GM21528 (cell line): Measurements from ENCODE around the gene RAVER1.
"Not testable (repeated sequence)": the region's sequence is repeated elsewhere in the genome, so short reads cannot be mapped to it uniquely, and the experiment has no call there.

ENCODE experiments used
- ATAC-seq: cut with Tn5 transposase; IDR thresholded peaks from one replicate; pipeline ENCODE4 v1.9.1; 2021; ENCODE audit warnings: mild to moderate bottlenecking, moderate library complexity; ENCODE audit not compliant: unreplicated experiment, low FRiP score

The RAVER1 gene, protein sequence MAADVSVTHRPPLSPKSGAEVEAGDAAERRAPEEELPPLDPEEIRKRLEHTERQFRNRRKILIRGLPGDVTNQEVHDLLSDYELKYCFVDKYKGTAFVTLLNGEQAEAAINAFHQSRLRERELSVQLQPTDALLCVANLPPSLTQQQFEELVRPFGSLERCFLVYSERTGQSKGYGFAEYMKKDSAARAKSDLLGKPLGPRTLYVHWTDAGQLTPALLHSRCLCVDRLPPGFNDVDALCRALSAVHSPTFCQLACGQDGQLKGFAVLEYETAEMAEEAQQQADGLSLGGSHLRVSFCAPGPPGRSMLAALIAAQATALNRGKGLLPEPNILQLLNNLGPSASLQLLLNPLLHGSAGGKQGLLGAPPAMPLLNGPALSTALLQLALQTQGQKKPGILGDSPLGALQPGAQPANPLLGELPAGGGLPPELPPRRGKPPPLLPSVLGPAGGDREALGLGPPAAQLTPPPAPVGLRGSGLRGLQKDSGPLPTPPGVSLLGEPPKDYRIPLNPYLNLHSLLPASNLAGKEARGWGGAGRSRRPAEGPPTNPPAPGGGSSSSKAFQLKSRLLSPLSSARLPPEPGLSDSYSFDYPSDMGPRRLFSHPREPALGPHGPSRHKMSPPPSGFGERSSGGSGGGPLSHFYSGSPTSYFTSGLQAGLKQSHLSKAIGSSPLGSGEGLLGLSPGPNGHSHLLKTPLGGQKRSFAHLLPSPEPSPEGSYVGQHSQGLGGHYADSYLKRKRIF

DNA sequence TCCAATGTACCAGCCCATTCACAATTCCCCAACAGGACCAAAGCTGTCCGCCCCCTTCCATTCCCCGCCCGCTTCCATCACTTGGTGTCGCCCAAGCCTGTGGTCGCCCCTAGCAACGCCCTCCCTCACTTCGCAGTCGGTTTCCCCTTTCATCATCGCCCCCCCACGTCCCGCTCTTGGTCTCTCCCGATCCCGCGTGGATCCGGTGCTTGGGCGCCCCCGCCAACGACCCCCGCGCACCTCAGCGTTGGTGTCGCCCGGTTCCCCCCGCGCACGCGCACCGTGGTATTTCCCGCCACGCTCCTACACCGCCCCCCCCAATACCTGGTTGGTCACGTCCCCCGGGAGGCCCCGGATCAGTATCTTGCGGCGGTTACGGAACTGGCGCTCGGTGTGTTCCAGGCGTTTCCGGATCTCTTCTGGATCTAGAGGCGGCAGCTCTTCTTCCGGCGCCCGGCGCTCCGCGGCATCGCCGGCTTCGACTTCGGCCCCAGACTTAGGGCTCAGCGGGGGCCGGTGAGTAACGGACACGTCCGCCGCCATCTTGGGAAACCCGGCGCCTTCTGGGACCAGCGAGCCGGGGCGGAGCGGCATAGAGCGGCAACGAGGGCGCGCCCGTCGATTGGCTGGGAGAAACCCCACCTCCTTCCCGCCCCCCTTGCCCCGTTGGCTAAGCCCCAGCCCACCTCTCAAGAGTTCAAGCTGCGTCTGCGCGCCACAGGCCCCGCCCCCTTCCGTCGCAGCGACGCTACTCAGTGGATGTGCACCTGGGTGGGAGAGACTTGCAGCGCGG is at the start of gene RAVER1:
Gene RAVER1 (minus strand): TSS at position 565 of the 793 bp plus-strand sequence. CDS start 22 bp downstream, at position 543.
- peak; percentile 80 for ATAC-seq

DNA sequence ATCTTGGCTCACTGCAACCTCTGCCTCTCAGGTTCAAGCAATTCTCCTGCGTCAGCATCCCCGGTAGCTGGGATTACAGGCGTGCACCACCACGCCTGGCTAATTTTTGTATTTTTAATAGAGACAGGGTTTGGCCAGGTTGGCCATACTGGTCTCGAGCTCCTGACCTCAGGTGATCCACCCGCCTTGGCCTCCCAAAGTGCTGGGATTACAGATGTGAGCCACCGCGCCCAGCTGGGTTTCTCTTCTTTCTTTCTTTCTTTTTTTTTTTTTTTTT is 49.8 kb upstream of the RAVER1 start:
- ATAC-seq, result not testable (repeated sequence)

DNA sequence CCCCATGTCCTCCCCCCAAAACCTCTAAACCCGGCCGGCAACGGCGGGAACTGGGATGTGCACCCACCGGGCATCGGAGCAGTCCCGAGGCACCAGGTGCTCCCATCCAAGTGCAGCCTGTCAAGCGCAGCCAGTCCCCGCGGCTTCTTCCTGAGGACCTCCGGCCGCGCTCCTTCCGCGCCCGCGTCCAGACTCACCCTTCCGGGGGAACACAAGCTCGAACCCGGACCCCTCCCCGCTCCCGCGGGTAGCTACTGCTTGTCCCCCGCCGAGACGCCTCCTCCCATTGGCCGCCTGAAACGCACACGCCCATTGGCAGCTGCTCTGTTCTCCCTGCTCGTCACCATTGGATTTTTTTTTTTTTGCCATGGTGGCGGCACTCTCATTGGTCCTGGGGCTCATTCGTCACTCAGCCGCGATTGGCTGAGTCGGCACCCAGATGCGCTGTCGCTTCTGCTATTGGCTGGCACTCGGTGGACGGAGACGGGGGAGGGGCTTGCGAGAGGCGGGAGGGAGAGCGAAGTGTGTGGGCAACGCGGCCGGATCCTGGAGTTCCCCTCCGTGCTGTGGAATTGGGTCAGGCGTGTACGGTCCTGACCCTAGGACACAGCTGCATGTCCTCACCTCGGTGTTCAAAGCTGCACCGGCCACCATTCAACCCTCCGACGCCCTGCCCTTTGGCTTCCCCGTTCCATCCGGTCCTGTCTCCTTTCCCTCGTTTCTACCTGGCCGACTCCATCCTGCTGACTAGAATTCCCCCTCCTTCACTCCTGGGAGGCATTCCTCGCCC is 47.2 kb upstream of the RAVER1 start, which contains the start of gene TYK2:
Gene TYK2 (minus strand): TSS at position 260 of the 790 bp plus-strand sequence. CDS start 2,166 bp downstream, outside the sequence.
- ATAC-seq, result peak; percentile 89

DNA sequence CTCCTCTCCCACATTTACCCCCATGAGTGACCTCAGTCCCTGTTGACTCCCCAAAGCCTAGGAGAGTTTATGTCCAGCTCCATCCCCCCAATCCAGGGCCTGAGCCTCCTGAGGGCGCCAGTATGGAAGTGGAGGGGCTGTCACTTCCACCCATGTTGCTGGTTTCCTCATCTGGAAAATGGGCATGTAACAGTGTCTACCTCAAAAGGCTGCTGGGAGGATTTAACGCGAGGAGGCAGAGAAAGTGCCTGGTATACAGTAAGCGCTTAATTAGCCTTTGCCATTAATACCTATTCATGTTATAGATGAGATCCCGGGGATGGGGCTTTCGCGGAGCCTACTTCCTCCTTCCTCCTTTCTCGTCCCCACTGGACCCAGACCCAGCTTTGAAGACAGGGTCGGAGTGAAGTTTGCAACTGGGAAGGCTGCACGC is 46.6 kb upstream of the RAVER1 start:
- no peak for ATAC-seq

DNA sequence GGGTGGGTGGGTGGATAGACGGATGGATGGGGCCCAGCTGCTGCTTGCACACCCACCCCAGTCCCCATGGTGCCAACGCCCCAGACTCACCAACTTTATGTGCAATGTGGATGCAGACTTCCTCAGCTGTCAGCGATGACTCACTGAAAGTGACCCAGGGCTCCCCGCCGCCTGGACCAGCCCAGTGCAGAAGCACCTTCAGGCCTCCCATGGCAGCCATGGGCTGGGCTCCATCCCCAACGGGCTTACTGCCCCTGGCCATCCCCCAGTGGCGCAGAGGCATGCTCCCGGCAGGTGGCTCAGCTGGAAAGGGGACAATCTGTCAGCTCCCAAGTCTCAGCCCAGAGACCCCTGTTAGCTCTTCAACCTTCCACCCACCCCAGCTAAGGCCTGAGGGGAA is 44.8 kb upstream of the RAVER1 start:
- no peak for ATAC-seq

DNA sequence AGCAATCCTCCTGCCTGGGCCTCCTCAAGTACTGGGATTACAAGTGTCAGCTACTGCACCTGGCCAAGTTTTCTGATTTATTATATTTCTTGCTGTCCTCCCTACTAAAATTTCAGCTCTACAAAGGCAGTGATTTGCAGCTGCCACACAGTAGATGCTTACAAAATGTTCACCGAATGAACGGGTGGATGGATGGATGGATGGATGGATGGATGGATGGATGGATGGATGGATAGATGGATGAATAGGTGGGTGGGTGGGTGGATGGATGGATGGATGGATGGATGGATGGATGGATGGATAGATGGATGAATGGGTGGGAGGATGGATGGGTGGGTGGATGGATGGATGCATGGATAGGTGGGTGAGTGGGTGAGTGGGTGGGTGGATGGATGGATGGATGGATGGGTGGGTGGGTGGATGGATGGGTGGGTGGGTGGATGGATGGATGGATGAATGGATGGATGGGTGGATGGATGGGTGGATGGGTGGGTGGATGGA is 43.9 kb upstream of the RAVER1 start:
- not testable (repeated sequence) for ATAC-seq

DNA sequence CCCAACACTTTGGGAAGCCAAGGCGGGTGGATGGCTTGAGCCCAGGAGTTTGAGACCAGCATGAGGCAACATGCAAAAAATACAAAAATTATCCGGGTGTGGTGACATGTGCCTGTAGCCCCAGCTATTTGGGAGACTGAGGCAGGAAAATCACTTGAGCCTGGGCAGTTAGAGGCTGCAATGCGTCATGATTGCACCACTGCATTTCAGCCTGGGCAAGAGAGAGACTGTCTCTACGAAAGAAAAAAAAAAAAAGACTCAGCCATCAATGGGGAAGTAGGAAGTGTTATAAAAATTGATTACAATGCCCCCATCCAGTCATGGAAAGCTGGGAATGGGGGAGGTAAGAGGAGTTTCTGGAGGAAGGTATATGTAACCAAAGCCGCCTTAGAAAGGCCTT is 41.6 kb upstream of the RAVER1 start:
- ATAC-seq, result no peak

DNA sequence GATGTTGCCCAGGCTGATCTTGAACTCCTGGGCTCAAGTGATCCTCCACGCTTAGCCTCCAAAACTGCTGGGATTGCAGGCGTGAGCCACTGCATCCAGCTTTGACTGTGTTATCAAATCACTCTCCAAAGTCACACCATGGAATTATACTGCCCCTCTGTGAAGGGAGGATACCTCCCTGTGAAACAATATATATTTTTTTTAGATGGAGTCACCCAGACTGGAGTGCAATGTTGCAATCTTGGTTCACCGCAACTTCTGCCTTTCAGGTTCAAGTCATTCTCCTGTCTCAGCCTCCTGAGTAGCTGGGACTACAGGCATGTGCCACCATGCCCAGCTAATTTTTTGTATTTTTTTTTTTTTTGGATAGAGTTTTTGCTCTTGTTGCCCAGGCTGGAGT is 39.4 kb upstream of the RAVER1 start:
- no peak for ATAC-seq

DNA sequence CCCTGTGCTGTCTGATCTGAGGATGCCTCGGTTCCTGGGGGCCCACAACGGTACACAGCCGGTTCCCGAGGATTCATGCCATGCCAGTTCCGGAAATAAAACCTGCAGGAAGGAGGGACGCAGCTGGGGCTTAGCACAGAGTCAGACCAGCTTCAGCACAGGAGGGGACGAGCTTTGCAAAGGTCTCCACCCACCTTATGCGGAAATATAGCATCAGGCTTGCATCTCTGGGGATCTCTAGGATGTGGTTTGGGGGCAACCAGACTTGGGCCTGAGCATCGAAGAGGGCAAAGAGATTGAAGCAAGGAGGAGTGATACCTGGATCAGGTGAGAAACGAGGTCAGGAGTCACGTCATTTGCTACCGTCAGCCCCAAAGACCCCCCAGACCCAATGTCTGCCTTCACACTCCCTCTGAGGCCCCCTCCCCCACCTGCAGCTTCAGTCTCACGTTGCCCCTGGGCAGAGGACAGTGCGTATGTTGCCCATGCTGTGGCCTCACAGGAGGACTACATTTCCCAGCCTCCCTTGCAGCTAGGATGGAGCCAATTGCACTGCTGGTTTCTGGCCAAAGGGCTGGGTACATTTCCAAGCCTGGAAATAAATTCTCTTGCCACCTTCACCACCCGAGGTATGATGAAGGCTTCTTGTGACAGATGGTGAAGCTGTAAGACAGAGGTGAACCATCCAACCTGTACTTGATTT is 34.9 kb upstream of the RAVER1 start:
- ATAC-seq, result no peak

DNA sequence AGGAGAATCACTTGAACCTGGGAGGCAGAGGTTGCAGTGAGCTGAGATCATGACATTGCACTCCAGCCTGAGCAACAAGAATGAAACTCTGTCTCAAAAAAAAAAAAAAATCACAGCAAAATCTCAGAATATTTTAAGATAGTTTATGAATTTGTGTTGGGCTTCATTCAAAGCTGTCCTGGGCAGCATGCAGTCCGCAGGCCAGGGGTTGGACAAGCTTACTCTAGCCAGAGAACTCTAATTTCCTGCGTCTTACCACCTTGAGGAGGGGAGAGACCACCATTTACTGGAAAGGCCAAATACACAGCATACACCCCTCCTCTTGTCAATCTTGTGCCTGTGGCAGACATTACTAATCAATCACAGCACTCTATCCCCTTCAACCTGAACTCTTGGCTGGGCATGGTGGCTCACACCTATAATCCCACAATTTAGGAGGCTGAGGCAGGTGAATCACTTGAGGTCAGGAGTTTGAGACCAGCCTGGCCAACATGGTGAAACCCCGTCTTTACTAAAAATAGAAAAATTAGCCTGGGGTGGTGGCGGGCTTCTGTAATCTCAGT is 33.7 kb upstream of the RAVER1 start:
- not testable (repeated sequence) for ATAC-seq

DNA sequence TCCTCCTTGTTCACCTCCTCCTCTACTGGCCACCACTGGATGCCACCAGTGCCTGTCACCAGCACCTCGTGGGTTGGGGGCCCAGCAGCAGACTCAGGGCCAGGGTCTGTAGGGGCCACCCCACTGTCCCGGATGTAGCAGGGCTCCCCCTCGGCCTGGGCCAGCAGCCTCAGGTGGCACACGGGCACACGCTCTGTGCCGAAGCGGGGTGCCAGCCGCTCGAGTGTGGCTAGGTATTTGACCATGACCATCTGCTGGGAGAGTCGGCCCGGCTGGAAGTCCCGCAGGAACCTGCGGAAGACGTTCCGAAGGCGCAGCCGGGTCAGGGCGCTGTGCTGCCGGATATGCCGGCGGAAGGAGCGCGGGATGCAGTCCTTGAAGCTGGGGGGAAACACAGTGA is 32.2 kb upstream of the RAVER1 start:
- ATAC-seq, result no peak

DNA sequence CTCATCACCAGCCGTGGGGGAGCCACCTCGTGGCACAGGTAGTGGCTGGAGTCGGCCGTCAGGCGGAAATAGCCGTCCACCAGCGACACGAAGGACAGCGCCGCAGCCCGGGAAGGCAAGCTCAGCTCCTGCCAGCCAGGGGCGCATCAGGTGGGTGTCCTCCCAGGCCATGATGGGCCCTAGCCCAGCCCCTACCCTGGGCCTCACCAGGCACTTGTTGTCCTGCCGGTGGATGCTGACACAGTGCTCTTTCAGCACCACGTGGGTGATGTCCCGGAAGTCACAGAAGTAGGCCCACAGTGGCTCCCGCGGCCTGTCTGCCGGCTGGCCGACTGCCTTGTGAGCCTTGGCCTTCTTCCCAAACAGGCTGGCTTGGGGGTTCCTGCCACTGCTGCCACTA is 31.3 kb upstream of the RAVER1 start:
- ATAC-seq, result no peak

DNA sequence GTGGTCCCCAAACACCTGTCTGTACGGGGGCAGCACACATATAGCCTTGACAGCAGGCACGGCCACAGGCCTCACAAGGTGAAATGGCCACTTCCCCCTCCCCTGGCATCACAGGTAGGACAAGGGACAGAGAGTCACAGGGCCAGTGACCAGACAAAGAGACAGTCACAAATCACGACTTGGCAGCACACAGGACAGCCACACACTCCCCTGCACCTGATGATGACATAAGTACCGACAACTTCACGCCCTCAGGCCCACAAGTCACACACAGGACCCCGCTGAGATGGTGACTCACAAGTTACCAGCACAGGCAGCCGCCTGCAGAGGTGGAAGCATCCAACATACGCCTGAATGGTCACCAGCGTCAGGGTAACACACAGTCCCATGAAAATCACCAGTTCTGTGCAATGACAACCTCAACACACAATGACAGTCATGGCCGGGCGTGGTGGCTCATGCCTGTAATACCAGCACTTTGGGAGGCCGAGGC is 30.5 kb upstream of the RAVER1 start:
- ATAC-seq, result no peak

DNA sequence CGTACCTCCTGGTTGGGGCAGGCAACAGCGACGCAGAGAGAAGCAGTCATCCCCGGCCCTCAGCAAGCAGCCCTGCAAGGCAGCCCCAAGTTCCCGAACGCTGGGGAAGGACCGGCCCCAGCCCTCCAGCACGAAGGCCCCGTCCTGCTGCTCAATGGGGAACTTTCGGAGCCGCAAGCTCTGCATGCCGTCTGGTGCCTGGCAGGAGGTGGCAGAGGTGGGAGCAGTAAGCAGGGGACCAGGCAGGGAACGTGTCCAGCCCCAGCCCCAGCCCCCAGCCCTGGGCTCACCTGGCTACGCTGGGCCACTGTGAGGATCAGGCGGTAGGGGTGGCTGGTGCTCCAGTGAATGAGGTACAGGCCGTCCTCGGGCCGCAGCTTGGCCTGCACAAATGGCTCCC is 28.9 kb upstream of the RAVER1 start:
- ATAC-seq, result no peak

DNA sequence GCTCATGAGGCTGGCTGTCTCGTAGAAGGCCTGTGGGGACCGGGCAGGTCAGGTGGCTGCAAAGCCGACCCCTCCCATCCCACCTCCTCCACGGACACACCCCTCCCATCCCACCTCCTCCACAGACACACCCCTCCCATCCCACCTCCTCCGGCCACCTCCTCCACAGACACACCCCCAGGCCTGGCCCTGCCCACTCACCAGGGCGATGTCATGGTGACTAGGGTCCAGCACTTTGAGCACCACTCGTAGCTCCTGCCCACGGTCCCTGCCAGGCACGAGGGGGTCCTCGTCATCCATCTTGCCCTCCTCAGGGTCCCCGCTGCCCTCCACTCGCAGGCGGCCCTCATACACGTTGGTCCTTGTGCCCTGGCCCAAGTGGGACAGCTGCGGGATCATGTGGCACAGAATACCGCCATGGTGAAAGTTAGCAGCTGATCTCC is 28.3 kb upstream of the RAVER1 start:
- ATAC-seq, result no peak

DNA sequence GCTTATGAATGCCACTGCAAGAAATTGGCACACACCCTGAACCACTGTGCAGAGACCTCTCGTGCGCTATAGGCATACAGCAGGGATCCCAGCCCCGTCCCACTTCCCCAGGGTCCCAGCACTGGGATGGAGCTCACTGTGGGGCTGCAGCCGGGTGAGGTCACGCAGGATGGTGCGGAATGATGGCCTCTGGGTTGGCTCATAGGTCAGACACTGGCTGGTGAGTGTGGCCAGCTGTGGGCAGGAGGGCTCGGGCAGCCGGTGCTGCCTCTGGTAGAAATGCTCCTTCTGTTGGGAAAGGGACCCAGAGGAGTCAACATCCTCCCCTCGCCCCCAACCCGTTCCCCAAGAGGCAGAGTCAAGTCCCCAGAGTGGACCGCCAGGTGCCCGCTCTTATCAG is 23.1 kb upstream of the RAVER1 start:
- ATAC-seq, result no peak

DNA sequence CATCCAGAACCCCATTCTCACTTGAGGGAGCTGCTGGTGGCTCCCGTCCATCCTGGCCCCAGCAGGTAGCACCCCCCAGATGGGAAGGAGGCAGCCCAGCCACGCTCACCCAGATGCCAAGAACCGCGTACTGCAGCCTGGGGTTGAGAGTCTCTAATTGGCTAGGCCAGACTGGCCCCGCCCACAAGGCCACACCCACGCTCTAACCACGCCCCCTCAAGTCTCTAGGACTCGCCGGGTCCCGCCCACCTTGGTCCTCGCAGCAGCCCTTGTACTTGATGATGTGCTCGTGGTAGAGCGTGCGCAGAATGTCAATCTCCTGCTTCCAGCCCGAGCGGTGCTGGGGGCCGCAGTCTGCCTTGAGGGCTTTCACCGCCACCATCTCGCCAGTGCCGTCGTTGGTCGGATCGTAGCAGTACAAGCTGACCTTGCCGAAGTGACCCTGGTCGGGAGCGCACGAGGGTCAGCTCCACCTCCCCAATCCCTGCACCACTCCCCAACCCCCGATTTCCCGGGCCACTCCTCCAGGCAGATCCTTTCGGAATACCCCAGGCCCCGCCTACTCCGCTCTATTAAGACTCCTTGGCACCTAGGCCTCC is 20.6 kb upstream of the RAVER1 start:
- ATAC-seq, result no peak
